HEK293 (cell line): ENCODE measurements around the gene AQP10.

Experiments
- MEIS1 ChIP-seq: sonication (generic); formaldehyde crosslinking; IDR thresholded peaks from 2 replicates; pipeline ENCODE4 v1.8.1; 2022; ENCODE audit warnings: missing genetic modification reagents, mild to moderate bottlenecking, borderline replicate concordance
- PRDM4 ChIP-seq: fragments of 450-650 bp; formaldehyde crosslinking; IDR thresholded peaks from 2 replicates; pipeline ENCODE4 v1.5.1; 2017; ENCODE audit warnings: missing biosample characterization, missing genetic modification characterization
- SP7 ChIP-seq: fragments of 450-650 bp; formaldehyde crosslinking; IDR thresholded peaks from 2 replicates; pipeline ENCODE4 v1.5.1; 2016; ENCODE audit warnings: missing biosample characterization, missing genetic modification characterization
- ZBTB10 ChIP-seq: fragments of 450-650 bp; formaldehyde crosslinking; IDR thresholded peaks from 2 replicates; pipeline ENCODE4 v1.5.1; 2016; ENCODE audit warnings: missing biosample characterization, missing genetic modification characterization
- ZBTB20 ChIP-seq: fragments of 450-650 bp; formaldehyde crosslinking; IDR thresholded peaks from 2 replicates; pipeline ENCODE4 v1.5.1; 2016; ENCODE audit warnings: missing biosample characterization, missing genetic modification characterization
- ZBTB48 ChIP-seq: fragments of 450-650 bp; formaldehyde crosslinking; IDR thresholded peaks from 2 replicates; pipeline ENCODE4 v1.5.1; 2016; ENCODE audit warnings: missing biosample characterization, missing genetic modification characterization
- ZNF202 ChIP-seq: fragments of 450-650 bp; formaldehyde crosslinking; IDR thresholded peaks from 2 replicates; pipeline ENCODE4 v1.5.1; 2016; ENCODE audit warnings: missing biosample characterization, missing genetic modification characterization, borderline replicate concordance
- ZNF211 ChIP-seq: fragments of 450-650 bp; formaldehyde crosslinking; IDR thresholded peaks from 2 replicates; pipeline ENCODE4 v1.5.1; 2016; ENCODE audit warnings: low read depth, missing biosample characterization, missing genetic modification characterization
- ZNF214 ChIP-seq: fragments of 450-650 bp; formaldehyde crosslinking; IDR thresholded peaks from 2 replicates; pipeline ENCODE4 v1.5.1; 2017; ENCODE audit warnings: missing biosample characterization, mild to moderate bottlenecking, missing genetic modification characterization, borderline replicate concordance
- ZNF26 ChIP-seq: fragments of 450-650 bp; formaldehyde crosslinking; IDR thresholded peaks from 2 replicates; pipeline ENCODE4 v1.5.1; 2016; ENCODE audit warnings: missing biosample characterization, missing genetic modification characterization
- ZNF274 ChIP-seq, 2 experiments: fragments of 200-500 bp in 1 of 2; fragments of 450-650 bp in 1 of 2; sonication (Bioruptor generic) in 1 of 2; formaldehyde crosslinking in 1 of 2; IDR thresholded peaks; 2 replicates each; pipeline versions ENCODE4 v1.5.1 to v1.6.1; 2014 to 2016; ENCODE audit warnings: borderline replicate concordance in 1 of 2, inconsistent platforms in 1 of 2, low read length in 1 of 2, missing biosample characterization in 1 of 2, missing genetic modification characterization in 1 of 2
- ZNF292 ChIP-seq: fragments of 450-650 bp; formaldehyde crosslinking; IDR thresholded peaks from 2 replicates; pipeline ENCODE4 v1.5.1; 2016; ENCODE audit warnings: low read depth, missing biosample characterization, missing genetic modification characterization, borderline replicate concordance
- ZNF404 ChIP-seq: fragments of 450-650 bp; formaldehyde crosslinking; IDR thresholded peaks from 2 replicates; pipeline ENCODE4 v1.5.1; 2017; ENCODE audit warnings: missing biosample characterization, missing genetic modification characterization
- ZNF423 ChIP-seq: fragments of 450-650 bp; formaldehyde crosslinking; IDR thresholded peaks from 2 replicates; pipeline ENCODE4 v1.5.1; 2016; ENCODE audit warnings: missing biosample characterization, missing genetic modification characterization
- ZNF488 ChIP-seq: fragments of 450-650 bp; formaldehyde crosslinking; IDR thresholded peaks from 2 replicates; pipeline ENCODE4 v1.5.1; 2016; ENCODE audit warnings: missing biosample characterization, missing genetic modification characterization
- ZNF521 ChIP-seq: fragments of 450-650 bp; formaldehyde crosslinking; IDR thresholded peaks from 2 replicates; pipeline ENCODE4 v1.5.1; 2017; ENCODE audit warnings: missing biosample characterization, mild to moderate bottlenecking, missing genetic modification characterization
- ZNF530 ChIP-seq: fragments of 450-650 bp; formaldehyde crosslinking; IDR thresholded peaks from 2 replicates; pipeline ENCODE4 v1.5.1; 2016; ENCODE audit warnings: low read depth, missing biosample characterization, missing genetic modification characterization
- ZNF596 ChIP-seq: fragments of 450-650 bp; IDR thresholded peaks from 2 replicates; pipeline ENCODE4 v1.5.0; 2018; ENCODE audit warnings: missing biosample characterization, mild to moderate bottlenecking, missing genetic modification characterization, moderate library complexity
- ZNF624 ChIP-seq: fragments of 450-650 bp; formaldehyde crosslinking; IDR thresholded peaks from 2 replicates; pipeline ENCODE4 v1.5.1; 2017; ENCODE audit warnings: missing biosample characterization, missing genetic modification characterization
- ZNF76 ChIP-seq: fragments of 450-650 bp; formaldehyde crosslinking; IDR thresholded peaks from 2 replicates; pipeline ENCODE4; 2016; ENCODE audit warnings: low read depth, missing biosample characterization, missing genetic modification characterization, borderline replicate concordance
- ZSCAN23 ChIP-seq: fragments of 450-650 bp; formaldehyde crosslinking; IDR thresholded peaks from 2 replicates; pipeline ENCODE4 v1.5.1; 2016; ENCODE audit warnings: missing biosample characterization, missing genetic modification characterization
- TF ChIP-seq, protein P1 (sequence below): fragments of 450-650 bp; formaldehyde crosslinking; IDR thresholded peaks from 2 replicates; pipeline ENCODE4 v1.5.1; 2017; ENCODE audit warnings: missing biosample characterization, missing genetic modification characterization
- TF ChIP-seq, protein P2 (sequence below): fragments of 450-650 bp; formaldehyde crosslinking; conservative IDR thresholded peaks from 2 replicates; pipeline ENCODE4 v1.5.1; 2016; ENCODE audit warnings: low read depth, missing biosample characterization, missing genetic modification characterization
- TF ChIP-seq, protein P3 (sequence below): fragments of 450-650 bp; formaldehyde crosslinking; IDR thresholded peaks from 2 replicates; pipeline ENCODE4 v1.5.1; 2016; ENCODE audit warnings: missing biosample characterization, missing genetic modification characterization

Gene AQP10

GRCh38 chr1:154328318-154329151, 7.6 kb downstream of the AQP10 start (continued):
- TF ChIP-seq, protein P1, sequence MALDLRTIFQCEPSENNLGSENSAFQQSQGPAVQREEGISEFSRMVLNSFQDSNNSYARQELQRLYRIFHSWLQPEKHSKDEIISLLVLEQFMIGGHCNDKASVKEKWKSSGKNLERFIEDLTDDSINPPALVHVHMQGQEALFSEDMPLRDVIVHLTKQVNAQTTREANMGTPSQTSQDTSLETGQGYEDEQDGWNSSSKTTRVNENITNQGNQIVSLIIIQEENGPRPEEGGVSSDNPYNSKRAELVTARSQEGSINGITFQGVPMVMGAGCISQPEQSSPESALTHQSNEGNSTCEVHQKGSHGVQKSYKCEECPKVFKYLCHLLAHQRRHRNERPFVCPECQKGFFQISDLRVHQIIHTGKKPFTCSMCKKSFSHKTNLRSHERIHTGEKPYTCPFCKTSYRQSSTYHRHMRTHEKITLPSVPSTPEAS (tag by site-specific recombination) = 0 out of 2 replicates have a peak, but pooled peaks have one; percentile 1
- TF ChIP-seq ZNF292 (tag by site-specific recombination) = no peak
- peak; percentile 50 for TF ChIP-seq ZBTB20 (tag by site-specific recombination)
- TF ChIP-seq, protein P2, sequence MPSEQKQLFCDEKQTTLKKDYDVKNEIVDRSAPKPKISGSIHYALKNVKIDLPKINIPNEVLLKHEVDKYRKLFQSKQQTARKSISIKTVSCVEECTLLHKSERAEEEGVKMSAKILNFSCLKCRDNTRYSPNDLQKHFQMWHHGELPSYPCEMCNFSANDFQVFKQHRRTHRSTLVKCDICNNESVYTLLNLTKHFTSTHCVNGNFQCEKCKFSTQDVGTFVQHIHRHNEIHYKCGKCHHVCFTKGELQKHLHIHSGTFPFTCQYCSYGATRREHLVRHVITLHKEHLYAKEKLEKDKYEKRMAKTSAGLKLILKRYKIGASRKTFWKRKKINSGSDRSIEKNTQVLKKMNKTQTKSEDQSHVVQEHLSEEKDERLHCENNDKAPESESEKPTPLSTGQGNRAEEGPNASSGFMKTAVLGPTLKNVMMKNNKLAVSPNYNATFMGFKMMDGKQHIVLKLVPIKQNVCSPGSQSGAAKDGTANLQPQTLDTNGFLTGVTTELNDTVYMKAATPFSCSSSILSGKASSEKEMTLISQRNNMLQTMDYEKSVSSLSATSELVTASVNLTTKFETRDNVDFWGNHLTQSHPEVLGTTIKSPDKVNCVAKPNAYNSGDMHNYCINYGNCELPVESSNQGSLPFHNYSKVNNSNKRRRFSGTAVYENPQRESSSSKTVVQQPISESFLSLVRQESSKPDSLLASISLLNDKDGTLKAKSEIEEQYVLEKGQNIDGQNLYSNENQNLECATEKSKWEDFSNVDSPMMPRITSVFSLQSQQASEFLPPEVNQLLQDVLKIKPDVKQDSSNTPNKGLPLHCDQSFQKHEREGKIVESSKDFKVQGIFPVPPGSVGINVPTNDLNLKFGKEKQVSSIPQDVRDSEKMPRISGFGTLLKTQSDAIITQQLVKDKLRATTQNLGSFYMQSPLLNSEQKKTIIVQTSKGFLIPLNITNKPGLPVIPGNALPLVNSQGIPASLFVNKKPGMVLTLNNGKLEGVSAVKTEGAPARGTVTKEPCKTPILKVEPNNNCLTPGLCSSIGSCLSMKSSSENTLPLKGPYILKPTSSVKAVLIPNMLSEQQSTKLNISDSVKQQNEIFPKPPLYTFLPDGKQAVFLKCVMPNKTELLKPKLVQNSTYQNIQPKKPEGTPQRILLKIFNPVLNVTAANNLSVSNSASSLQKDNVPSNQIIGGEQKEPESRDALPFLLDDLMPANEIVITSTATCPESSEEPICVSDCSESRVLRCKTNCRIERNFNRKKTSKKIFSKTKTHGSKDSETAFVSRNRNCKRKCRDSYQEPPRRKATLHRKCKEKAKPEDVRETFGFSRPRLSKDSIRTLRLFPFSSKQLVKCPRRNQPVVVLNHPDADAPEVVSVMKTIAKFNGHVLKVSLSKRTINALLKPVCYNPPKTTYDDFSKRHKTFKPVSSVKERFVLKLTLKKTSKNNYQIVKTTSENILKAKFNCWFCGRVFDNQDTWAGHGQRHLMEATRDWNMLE (tag by site-specific recombination) = no peak
- TF ChIP-seq ZNF423 (tag by site-specific recombination) = no peak
- no peak for TF ChIP-seq PRDM4
- no peak for TF ChIP-seq ZNF202 (tag by site-specific recombination)
- no peak for TF ChIP-seq ZBTB10 (tag by site-specific recombination)
- TF ChIP-seq ZSCAN23 (tag by site-specific recombination) = no peak
- no peak for TF ChIP-seq MEIS1
- no peak for TF ChIP-seq ZNF624
- 0 out of 2 replicates have a peak, but pooled peaks have one; percentile 10 for TF ChIP-seq SP7 (tag by site-specific recombination)
- TF ChIP-seq ZNF211 = no peak
- TF ChIP-seq ZNF76 = no peak
- TF ChIP-seq ZNF488 (tag by site-specific recombination) = no peak
- peak; percentile 4; the same call in 1 of the 2 replicates for TF ChIP-seq ZBTB48 (tag by site-specific recombination)
- TF ChIP-seq ZNF214 (tag by site-specific recombination) = no peak
- TF ChIP-seq ZNF26 (tag by site-specific recombination) = no peak
- TF ChIP-seq ZNF521 (tag by site-specific recombination) = no peak
- TF ChIP-seq ZNF530 (tag by site-specific recombination) = no peak
- TF ChIP-seq ZNF596 (tag by site-specific recombination) = no peak
- TF ChIP-seq, protein P3, sequence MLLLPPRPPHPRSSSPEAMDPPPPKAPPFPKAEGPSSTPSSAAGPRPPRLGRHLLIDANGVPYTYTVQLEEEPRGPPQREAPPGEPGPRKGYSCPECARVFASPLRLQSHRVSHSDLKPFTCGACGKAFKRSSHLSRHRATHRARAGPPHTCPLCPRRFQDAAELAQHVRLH (tag by site-specific recombination) = no peak
- no peak for TF ChIP-seq ZNF404 (tag by site-specific recombination)
- TF ChIP-seq ZNF274 (IDR thresholded peaks at IDR 0.05; ENCODE audit: low read length) = no peak
- TF ChIP-seq ZNF274 (tag by site-specific recombination; IDR thresholded peaks at IDR 0.05; ENCODE audit: borderline replicate concordance) = no peak
